ENCODE measurements around the gene CCNT1. TPM values are rescaled to one million over a fixed set of nuclear protein-coding genes. Genes with fewer than 3 reads are reported as not detected.
"Not testable (repeated sequence)": the region's sequence is repeated elsewhere in the genome, so short reads cannot be mapped to it uniquely, and the experiment has no call there.

CCNT1 gene
- total and polyA plus RNA-seq, 5 experiments from 2014 or later, result 12.9 to 66.5 (median 22.6) TPM

GRCh38 chr12:48720171-48720570, 3.7 kb upstream of the CCNT1 start:
- Mint-ChIP-seq H3K4me1 (peaks cover 9 to 21% (median 16%) of the 10 kb centered on the region in 4 donors), H3K36me3 (peaks cover 9 to 14% (median 14%) of the 10 kb centered on the region in 3 donors), H3K9me3 (peaks cover 8 to 25% (median 15%) of the 10 kb centered on the region in 9 donors)
- H3K27me3 Mint-ChIP-seq, H3K27ac Mint-ChIP-seq, H3K4me3 Mint-ChIP-seq, DNase-seq, POLR2A ChIA-PET, ATAC-seq: not testable (repeated sequence)

GRCh38 chr12:48719002-48719401, 2.5 kb upstream of the CCNT1 start:
- H3K4me3 Mint-ChIP-seq, H3K27me3 Mint-ChIP-seq, DNase-seq, ATAC-seq: not testable (repeated sequence)
- Mint-ChIP-seq H3K27ac (peak overlapping the region in 2 of 10 donors; percentile 96 to 100), H3K9me3 (peaks cover 8 to 25% (median 15%) of the 10 kb centered on the region in 9 donors), H3K4me1 (peaks cover 12 to 33% (median 28%) of the 10 kb centered on the region in 4 donors), H3K36me3 (peaks cover 14 to 20% (median 15%) of the 10 kb centered on the region in 3 donors)
- POLR2A ChIA-PET, result interaction anchor here (0.6 kb wide), 1 partner anchor 416 kb away, joined by 7 read pairs; no protein-coding TSS in a partner anchor

GRCh38 chr12:48717252-48717695, 767 bp upstream of the CCNT1 start:
- peaks cover 8 to 25% (median 15%) of the 10 kb centered on the region in 9 donors for H3K9me3 Mint-ChIP-seq
- POLR2A ChIA-PET, result interaction anchor here (0.6 to 3.0 kb wide), 3 partner anchors 35 to 432 kb away, joined by 4 to 23 read pairs (median 8); partner anchors contain the start of genes DDX23 and KANSL2
- ATAC-seq (no peak), DNase-seq (no peak)
- peak overlapping the region; percentile 96 to 100 (median 99) for H3K27ac Mint-ChIP-seq
- peak overlapping the region; percentile 87 to 98 (median 97) for H3K4me3 Mint-ChIP-seq
- H3K27me3 Mint-ChIP-seq, result no peaks in the 10 kb centered on the region
- peaks cover 19 to 47% (median 40%) of the 10 kb centered on the region in 4 donors for H3K4me1 Mint-ChIP-seq
- peaks cover 14 to 37% (median 24%) of the 10 kb centered on the region in 3 donors for H3K36me3 Mint-ChIP-seq

GRCh38 chr12:48716168-48716492, 377 bp downstream of the CCNT1 start:
- Mint-ChIP-seq H3K36me3 (peaks cover 12 to 48% (median 24%) of the 10 kb centered on the region in 3 donors), H3K4me1 (peaks cover 19 to 55% (median 44%) of the 10 kb centered on the region in 4 donors), H3K27me3 (no peaks in the 10 kb centered on the region), H3K4me3 (peak overlapping the region; percentile 87 to 98 (median 97)), H3K9me3 (peaks cover 6 to 23% (median 14%) of the 10 kb centered on the region in 9 donors), H3K27ac (peak overlapping the region; percentile 96 to 100 (median 99))
- POLR2A ChIA-PET, result interaction anchor here (0.5 to 3.0 kb wide), 8 partner anchors 12 to 1055 kb away, joined by 3 to 23 read pairs (median 3); partner anchors contain the start of genes ASB8, DDX23, KANSL2 and TUBA1A
- no peak for DNase-seq
- ATAC-seq, result peak; percentile 18 to 28

- peaks cover 0 to 79% (median 17%) of the 10 kb centered on the region in 3 donors for H3K36me3 Mint-ChIP-seq
- ATAC-seq (no peak), DNase-seq (no peak)
- H3K27ac Mint-ChIP-seq, result peak overlapping the region in 1 of 10 donors; percentile 8
- no peaks in the 10 kb centered on the region for H3K27me3 Mint-ChIP-seq
- no peaks in the 10 kb centered on the region for H3K9me3 Mint-ChIP-seq
- POLR2A ChIA-PET, result no interaction called here
- H3K4me3 Mint-ChIP-seq, result peak overlapping the region in 4 of 10 donors; percentile 2 to 18 (median 11)
- H3K4me1 Mint-ChIP-seq, result peaks cover 21 to 73% (median 66%) of the 10 kb centered on the region in 4 donors
These were observed 4.3 kb downstream of the CCNT1 start for GRCh38 chr12:48712209-48712608.

- POLR2A ChIA-PET, ATAC-seq: not testable (repeated sequence)
- peaks cover 5 to 93% (median 16%) of the 10 kb centered on the region in 3 donors for H3K36me3 Mint-ChIP-seq
These were observed 17.7 kb downstream of the CCNT1 start for GRCh38 chr12:48698822-48699221.

GRCh38 chr12:48696626-48697025, 19.9 kb downstream of the CCNT1 start:
- peaks cover 6 to 94% (median 26%) of the 10 kb centered on the region in 3 donors for H3K36me3 Mint-ChIP-seq
- no peak for ATAC-seq
- no peaks in the 10 kb centered on the region for H3K9me3 Mint-ChIP-seq
- no peaks in the 10 kb centered on the region for H3K27me3 Mint-ChIP-seq
- POLR2A ChIA-PET, result interaction anchor here (0.7 to 1.3 kb wide), 3 partner anchors 12 to 36 kb away, joined by 3 to 5 read pairs (median 4); partner anchors contain the start of gene KANSL2
- H3K4me1 Mint-ChIP-seq, result peaks cover 0 to 17% (median 6%) of the 10 kb centered on the region in 4 donors
- peak overlapping the region in 2 of 10 donors; percentile 35 to 84 for H3K27ac Mint-ChIP-seq
- no peak overlapping the region for H3K4me3 Mint-ChIP-seq
- no peak for DNase-seq

More at GRCh38 chr12:48698822-48699221, 17.7 kb downstream of the CCNT1 start:
- not testable (repeated sequence) for DNase-seq, H3K9me3 Mint-ChIP-seq, H3K27ac Mint-ChIP-seq, H3K4me3 Mint-ChIP-seq, H3K27me3 Mint-ChIP-seq
- peaks cover 0 to 16% (median 1%) of the 10 kb centered on the region in 4 donors for H3K4me1 Mint-ChIP-seq

GRCh38 chr12:48695859-48696258, 20.6 kb downstream of the CCNT1 start:
- Mint-ChIP-seq H3K9me3 (no peaks in the 10 kb centered on the region), H3K36me3 (peaks cover 6 to 95% (median 27%) of the 10 kb centered on the region in 3 donors), H3K4me1 (peaks cover 3 to 23% (median 10%) of the 10 kb centered on the region in 4 donors), H3K27ac (peak overlapping the region in 2 of 10 donors; percentile 3 to 81), H3K4me3 (no peak overlapping the region), H3K27me3 (no peaks in the 10 kb centered on the region)
- ATAC-seq (no peak), DNase-seq (no peak)
- POLR2A ChIA-PET, result interaction anchor here (0.6 to 1.3 kb wide), 2 partner anchors 13 to 43 kb away, joined by 4 to 5 read pairs; partner anchors contain the start of gene KANSL2

- H3K27ac Mint-ChIP-seq, result peak overlapping the region in 4 of 10 donors; percentile 15 to 55 (median 21)
- no peak overlapping the region for H3K4me3 Mint-ChIP-seq
- ATAC-seq, result no peak
- DNase-seq, result no peak
- H3K4me1 Mint-ChIP-seq, result peaks cover 3 to 22% (median 11%) of the 10 kb centered on the region in 4 donors
- no peaks in the 10 kb centered on the region for H3K9me3 Mint-ChIP-seq
- no peaks in the 10 kb centered on the region for H3K27me3 Mint-ChIP-seq
- peaks cover 6 to 94% (median 27%) of the 10 kb centered on the region in 3 donors for H3K36me3 Mint-ChIP-seq
- POLR2A ChIA-PET, result no interaction called here
These were observed 22.5 kb downstream of the CCNT1 start for GRCh38 chr12:48694038-48694437.

GRCh38 chr12:48693572-48693971, 22.9 kb downstream of the CCNT1 start:
- peaks cover 3 to 22% (median 11%) of the 10 kb centered on the region in 4 donors for H3K4me1 Mint-ChIP-seq
- no peak for DNase-seq
- H3K9me3 Mint-ChIP-seq, result no peaks in the 10 kb centered on the region
- no peak overlapping the region for H3K4me3 Mint-ChIP-seq
- no peaks in the 10 kb centered on the region for H3K27me3 Mint-ChIP-seq
- peak overlapping the region in 2 of 10 donors; percentile 25 to 53 for H3K27ac Mint-ChIP-seq
- POLR2A ChIA-PET, result interaction anchor here (1.2 kb wide), 1 partner anchor 11 kb away, joined by 3 read pairs; the partner anchor contains the start of gene KANSL2
- no peak for ATAC-seq
- H3K36me3 Mint-ChIP-seq, result peaks cover 6 to 94% (median 27%) of the 10 kb centered on the region in 3 donors

- peaks cover 6 to 91% (median 27%) of the 10 kb centered on the region in 3 donors for H3K36me3 Mint-ChIP-seq
- H3K4me3 Mint-ChIP-seq, result no peak overlapping the region
- ATAC-seq (no peak), DNase-seq (no peak)
- H3K27ac Mint-ChIP-seq, result peak overlapping the region in 4 of 10 donors; percentile 19 to 60 (median 24)
- POLR2A ChIA-PET, result interaction anchor here (2.4 kb wide), 1 partner anchor 10 kb away, joined by 10 read pairs; the partner anchor contains the start of gene KANSL2
- peaks cover 3 to 22% (median 11%) of the 10 kb centered on the region in 4 donors for H3K4me1 Mint-ChIP-seq
- no peaks in the 10 kb centered on the region for H3K27me3 Mint-ChIP-seq
- H3K9me3 Mint-ChIP-seq, result no peaks in the 10 kb centered on the region
These were observed 24.6 kb downstream of the CCNT1 start for GRCh38 chr12:48691826-48692487.

- ATAC-seq (no peak), DNase-seq (no peak)
- peaks cover 3 to 22% (median 14%) of the 10 kb centered on the region in 4 donors for H3K4me1 Mint-ChIP-seq
- no peaks in the 10 kb centered on the region for H3K27me3 Mint-ChIP-seq
- H3K27ac Mint-ChIP-seq, result peak overlapping the region in 5 of 10 donors; percentile 12 to 75 (median 39)
- POLR2A ChIA-PET, result interaction anchor here (2.4 kb wide), 1 partner anchor 9 kb away, joined by 10 read pairs; the partner anchor contains the start of gene KANSL2
- no peaks in the 10 kb centered on the region for H3K9me3 Mint-ChIP-seq
- no peak overlapping the region for H3K4me3 Mint-ChIP-seq
- H3K36me3 Mint-ChIP-seq, result peaks cover 6 to 82% (median 25%) of the 10 kb centered on the region in 3 donors
These were observed 25.5 kb downstream of the CCNT1 start for GRCh38 chr12:48690990-48691389.

Measured in naive thymus-derived CD8-positive, alpha-beta T cell (primary cell).